GM21528 (cell line): ENCODE data around the gene APBA1.

Experiments used
- ATAC-seq: cut with Tn5 transposase; IDR thresholded peaks from one replicate; pipeline ENCODE4 v1.9.1; 2021; ENCODE audit warnings: mild to moderate bottlenecking, moderate library complexity; ENCODE audit not compliant: unreplicated experiment, low FRiP score

The APBA1 gene

DNA sequence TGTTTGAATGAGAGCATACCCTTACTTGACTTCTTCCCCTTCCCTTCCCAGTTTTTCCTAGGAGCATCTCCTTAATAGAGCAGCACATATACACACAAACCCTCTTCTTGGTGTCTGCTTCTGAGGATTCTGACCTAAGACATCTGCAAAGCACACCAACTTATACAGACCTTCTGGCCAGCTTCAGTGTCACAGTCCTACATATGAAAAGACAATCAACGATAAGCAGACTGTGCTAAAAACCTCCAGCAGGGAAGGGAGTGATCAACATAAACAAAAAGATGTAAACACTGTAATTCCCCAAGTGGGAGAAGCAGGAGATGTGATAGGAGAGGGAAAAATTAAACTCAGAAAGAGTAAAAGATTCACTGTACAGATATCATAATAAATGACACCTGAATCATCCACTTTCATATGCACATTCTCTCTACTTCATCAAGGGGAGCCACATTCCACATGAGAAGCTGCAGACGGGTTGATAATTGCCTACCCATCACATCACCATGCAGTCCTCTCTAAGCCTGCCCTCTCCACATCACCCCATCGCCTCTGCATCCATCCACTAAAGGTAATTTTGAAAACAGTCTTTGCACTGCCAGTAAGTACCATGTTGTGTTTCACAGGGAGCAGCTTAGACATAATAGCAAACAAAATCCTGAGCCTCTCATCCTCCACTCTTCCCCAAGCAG, 13.0 kb downstream of the APBA1 start:
- no peak for ATAC-seq

DNA sequence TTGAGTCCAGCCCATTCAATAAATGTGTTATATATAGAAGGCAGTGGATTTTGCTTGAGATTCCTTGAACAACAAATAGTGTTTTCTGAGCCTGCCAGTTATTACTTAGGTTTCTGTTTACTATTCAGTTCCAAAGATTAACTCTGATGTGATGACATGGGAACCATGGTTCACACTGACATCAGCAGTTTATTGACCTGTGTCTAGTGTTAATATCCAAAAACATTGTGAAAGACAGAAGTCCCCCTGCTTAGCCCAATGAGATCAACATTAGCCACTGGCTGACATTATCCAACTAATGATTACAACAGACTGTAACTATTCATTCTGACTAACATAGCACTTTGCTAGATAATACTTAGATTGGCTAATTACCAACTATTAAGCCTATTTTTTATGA, 14.9 kb downstream of the APBA1 start:
- ATAC-seq: no peak

DNA sequence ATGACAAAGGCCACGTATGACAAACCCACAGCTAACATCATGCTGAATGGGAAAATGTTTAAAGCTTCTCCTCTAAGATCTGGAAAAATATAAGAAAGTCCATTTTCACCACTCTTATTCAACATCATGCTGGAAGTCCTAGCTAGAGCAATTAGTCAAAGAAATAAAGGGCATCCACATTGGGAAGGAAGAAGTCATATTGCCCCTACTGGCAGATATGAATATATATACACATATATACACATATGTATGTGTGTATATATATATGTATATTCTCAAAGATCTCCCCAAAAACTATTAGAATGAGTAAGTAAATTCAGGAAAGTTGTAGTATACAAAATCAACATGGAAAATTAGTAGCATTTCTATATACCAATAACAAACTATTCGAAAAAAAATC, 17.1 kb downstream of the APBA1 start:
- no peak for ATAC-seq

DNA sequence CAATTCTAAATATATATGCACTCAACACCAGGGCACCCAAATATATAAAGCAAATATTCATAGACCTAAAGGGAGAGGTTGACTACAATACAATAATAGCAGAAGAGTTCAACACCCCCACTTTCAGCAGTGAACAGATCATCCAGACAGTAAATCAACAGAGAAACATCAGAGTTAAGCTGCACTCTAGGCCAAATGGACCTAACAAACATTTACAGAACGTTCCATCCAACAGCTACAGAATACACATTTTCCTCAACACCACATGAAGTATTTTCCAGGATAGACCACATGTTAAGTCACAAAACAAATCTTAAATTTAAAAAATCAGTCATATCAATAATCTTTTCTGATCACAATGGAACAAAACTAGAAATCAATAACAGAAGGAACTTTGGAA, 18.9 kb downstream of the APBA1 start:
- ATAC-seq: no peak

DNA sequence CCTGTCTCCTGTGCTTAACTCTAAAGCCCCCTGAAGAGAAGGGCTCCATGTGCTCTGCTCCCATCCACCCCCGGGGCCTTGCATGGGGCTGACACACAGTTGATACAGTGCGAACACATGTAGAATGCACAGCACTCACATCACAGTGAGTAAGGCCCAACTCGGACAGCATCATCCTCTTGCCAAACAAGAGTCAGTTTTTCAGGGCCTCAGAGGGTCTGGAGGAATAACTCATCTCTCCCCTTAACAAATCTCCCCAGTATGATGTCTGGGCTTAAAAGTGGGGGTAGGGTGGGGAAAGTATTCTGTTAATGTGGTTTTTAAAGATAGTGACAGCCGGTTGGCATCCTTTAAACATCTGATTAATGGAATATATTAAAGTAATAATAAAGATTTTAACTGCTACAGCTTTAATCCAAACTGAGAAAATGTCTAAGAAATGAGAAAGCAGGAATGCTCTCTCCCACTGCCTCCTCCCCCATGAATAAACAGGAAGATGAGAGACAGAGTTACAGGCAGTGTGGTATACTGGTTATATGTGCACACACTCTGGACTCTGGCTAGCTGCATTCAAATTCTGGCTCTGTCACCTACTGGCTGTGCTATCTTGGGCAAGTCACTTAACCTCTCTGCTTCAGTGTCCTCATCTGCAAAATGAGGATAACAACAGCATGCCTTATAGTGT, 22.5 kb downstream of the APBA1 start:
- ATAC-seq: no peak

DNA sequence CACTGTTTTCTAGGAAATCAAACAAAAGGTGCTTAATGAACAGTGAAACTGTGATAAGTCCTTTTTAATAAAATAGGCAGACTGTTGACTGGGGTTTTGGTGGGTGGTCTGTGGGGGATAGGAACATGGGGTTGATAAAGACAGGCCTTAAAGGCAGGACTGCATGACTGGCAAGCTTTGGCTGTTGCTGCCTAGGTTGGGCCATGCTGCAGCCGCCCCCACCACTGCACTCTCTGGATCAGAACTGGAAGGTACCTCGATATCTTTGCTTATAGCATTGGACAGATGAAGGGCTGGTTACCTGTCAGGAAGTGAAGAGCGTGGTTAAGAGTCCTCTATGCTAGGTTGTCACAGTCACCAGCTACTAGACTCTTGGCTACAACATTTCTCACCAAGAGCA, 24.4 kb downstream of the APBA1 start:
- ATAC-seq: no peak

DNA sequence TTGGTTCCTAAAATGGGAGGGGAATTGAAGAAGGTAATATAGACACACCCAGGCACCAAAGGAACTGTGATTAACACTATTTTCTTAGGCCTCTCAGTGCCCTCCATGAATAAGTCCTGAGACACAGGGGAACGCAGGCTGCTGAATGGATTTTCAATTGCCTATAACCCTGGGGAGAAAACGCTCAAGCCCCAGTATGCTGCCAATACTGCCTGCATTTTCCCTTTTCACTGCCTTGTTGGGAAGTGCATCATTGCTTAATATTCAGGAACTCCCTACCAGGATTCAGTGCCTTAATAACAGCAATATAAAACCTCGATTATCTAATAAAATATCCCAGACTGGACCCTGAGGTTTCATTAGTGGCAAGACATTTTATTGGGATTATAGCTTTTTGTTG, 25.4 kb downstream of the APBA1 start:
- no peak for ATAC-seq

DNA sequence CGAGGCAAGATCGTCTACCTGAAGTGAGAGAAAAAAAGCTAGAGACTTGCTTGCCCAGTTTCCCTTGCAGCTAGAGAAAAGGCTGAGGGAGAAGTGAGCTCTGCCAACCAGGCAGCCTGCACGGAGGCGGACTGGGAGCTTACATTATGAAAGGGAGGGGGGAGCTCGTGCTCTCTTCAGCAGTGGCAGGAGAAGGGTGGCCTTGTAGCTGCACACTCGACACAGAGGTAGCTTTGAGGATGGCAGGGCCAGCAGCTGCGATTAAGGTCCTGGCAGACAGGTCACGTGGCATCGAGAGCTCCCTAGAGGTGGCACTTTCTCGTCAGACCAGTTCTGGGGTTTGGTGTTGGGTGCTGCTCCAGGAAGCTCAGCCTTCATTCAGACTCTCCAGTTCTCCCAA, 26.7 kb downstream of the APBA1 start:
- no peak for ATAC-seq

DNA sequence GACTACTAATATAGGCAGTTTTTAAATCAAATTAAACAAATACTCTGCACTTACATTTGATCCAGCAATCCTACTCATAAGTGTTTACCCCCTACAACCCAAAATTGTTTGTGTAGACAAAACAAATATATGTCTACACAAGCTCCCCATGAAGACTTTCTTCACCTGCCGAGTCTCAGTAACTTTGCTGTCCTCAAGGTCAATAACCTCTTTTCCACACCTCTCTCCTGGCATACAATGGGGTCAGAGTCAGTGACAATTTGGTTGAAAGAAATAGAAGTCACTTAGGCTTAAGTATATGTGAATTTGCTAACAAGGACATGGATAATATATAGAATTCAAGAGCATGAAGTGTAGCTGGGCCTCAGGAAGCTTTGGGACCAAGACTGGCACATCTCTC, 29.1 kb downstream of the APBA1 start:
- no peak for ATAC-seq

DNA sequence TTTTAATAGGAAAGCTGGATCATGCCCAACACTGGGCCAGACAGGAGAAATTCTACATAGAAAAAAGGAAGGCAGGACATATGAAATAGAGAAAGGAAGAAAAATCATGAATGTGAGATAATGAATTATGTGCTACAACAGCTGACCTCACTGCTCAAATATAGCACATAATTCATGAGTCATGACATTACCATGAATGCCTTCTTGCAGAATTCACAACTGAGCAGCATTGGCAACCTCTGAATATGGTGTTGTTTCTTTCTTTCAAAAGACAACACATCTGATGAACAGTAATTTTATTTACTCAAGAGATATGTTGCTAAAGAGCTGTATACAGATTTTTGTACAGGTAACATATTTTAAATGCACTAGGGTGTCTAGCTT, 34.4 kb downstream of the APBA1 start:
- ATAC-seq: no peak

DNA sequence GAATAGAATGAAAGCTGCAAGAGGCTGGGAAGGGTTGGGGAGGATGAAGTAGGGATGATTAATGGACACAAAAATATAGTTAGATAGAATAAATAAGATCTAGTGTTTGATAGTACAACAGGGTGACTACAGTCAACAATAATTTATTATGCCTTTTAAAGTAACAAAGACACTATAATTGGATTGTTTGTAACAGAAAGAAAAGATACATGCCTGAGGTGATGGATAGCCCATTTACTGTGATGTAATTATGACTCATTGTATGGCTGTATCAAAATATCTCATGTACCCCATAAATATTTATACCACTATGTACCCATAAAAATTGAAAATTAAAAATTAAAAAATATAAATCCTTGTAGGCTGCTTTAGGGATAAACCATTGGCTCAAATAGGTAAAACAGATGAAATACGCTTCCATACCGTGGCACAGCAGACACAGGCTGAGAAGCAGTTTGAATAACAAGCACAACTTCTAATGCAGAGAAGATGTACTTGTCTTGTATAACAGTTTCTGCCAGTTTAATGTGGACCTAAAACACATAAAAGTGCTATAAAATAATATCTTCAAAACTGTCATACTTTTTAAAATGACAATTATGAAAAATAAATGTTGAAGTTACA, 34.9 kb downstream of the APBA1 start:
- ATAC-seq: no peak

DNA sequence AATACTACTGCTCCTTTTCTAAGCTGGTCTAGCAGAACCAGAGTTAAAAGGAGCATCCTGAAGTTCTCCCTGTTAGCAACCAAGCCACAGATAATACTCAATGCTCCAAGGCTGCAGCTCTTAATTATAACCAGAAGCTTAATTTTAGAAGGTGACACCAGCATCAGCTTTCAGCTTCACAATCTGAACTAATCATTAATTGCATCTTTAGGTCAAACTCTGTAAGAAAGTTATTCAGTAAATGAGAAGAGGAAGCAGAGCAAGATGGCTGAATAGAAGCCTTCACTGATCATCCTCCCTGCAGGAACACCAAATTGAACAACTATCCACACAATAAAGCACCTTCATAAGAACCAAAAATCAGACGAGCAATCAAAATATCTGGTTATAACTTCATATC, 38.5 kb downstream of the APBA1 start:
- ATAC-seq: no peak

DNA sequence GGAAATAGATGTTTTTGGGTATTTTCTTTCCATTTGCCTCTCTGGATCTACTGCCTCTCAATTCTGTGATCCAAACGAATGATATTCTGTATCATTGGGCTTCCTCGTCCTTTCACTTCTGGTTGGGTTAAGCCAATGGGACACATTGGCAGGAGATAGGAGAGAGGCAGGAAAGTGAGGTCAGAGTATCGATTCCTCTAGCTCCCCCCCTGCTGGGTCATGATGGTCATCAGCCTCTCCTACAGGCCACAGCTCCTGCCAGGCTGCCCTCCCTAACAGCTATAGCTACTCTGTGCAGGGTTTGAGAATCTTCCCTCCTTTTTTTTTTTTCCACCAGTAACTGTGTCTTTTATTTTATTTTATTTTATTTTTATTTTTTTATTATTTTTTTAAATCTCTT, 39.4 kb downstream of the APBA1 start:
- ATAC-seq: no peak

DNA sequence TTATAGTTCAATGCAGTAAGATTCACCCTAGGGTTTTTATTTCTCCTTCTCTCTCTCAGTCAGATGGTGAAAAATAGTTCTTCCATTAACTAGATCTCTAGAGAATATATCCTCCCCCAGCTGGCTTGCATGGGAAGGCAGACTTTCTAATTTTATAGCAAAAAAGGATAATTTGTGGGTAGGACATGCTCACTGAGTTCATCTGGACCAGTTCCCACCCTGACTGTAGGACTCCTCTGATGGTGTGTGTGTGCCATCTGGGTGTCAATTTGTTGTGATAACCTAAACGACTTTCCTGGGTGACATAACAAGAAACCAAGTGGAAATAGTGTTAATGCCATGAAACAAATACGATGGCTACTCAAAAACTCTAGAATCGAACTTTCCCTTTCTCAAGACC, 44.9 kb downstream of the APBA1 start:
- no peak for ATAC-seq

DNA sequence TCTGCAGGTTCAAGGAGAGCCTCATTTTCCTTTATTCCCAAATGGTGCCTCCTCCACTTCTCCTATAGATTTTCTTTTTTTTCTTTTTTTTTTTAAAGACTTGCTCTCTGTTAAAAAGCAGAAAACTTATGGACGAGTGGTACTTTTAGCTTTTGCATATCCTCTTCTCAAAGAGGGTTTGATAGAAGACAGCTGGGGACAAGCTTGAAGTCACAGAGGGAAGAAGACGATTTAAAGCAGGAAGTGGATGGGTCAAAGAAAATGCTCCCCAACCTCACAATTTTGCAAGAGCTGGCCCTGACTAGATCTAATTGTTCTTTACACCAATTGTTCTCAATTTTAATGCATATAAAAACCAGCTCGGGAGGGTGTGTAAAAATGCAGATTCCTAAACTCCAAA, 48.9 kb downstream of the APBA1 start:
- no peak for ATAC-seq

DNA sequence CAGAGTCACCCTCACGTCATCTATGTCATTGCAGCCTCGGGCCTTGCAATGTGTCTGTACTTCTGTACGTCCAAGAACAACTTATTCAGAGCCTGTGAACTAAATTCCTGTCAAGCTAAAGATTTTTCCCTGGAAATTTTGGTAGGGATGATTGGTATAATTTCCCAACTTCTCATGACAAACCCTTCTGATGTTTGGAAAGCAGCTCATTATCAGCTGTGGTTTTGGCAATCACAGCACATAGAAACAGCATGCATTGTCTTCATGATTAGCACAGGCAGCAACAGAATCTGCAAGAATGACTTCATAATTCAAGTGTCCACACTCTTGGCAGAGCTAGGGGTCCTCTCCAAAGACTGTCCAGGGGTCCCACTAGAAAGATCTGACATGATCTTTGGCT, 49.5 kb downstream of the APBA1 start:
- no peak for ATAC-seq

DNA sequence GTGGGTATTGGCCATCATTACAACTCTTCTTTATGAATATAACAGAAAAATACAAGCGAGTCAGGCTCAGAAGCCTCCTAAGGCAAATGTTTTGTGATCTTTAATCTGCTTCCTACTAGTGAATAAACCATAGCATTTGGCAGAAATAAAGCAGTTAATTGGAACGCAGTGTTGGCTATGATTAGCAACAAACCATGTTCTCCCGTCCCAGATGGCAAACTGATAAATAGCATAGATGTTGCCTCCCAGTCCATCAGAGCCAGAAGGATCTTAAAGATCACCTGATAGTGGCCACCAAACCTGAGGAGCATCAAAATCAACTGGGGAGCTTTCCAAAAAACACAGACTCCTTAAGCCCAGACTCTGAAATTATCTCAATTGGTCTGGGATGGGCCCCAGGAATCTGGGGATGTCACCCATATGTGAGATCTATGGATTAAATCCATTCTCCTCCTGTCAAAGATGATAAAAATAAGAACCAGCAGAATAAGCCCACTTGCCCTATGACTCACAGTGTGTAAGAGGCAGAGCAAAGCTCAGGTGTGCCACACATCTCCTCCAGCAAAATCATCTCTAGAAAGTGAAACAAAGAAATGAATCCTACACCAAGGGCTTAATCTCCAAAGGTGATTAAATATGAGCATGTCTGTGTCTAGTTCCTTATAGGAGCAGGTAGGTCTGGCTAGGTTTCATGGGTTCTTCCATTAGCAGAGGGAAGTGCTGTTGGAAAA, 50.3 kb downstream of the APBA1 start:
- ATAC-seq: no peak

DNA sequence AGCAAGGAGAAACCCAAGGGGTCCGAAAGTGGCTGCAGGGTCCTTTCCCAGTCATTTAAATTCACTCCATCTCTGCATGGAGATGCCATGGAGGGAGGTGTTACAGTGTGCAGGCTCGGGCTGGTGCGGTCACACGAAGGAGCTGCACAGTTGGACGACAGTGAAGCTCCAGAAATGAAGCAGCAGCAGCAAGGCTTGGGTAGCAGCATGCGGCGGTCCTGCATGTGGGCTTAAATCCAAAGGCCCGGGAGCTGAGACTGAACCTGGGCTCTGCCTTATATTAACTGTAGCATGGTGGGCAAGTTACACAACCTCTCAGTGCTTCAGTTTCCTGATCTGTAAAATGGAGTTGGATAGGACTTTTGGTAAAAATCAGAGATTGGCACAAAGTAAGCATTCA, 51.4 kb downstream of the APBA1 start:
- ATAC-seq: no peak

DNA sequence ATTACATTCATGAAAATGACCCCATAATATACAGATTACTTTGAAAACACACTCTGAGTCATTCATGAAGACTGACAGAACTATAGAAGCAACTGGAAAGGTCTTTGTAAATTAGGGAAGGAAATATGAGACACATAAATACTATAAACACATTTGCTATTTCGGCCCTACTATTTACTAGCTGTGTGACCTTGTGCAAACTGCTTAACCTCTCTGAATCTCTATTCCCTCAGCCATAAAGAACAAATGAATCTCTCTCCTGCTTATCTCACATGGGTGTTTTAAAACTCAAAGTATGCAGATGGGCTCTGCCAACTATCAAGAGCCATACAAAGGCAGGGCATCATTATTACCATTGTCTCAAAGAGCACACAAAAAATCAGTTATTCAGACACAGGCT, 52.9 kb downstream of the APBA1 start:
- no peak for ATAC-seq

DNA sequence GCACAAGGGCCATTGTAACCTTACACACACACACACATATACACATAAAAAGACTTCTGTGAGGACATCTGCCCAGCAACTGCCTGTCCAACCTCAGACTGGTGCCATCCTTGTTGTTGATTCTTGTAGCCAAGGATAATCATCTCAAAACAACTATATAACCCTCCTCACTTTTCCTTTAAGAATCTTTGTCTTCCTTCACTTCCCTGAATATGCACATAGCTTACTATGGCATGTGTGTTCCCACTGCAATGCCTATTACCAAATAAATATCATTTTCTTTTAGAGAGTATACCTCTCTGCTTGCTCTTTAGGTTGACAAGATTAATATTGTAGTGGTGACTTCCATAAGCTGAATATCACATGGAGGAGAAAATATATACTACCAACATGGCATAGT, 55.2 kb downstream of the APBA1 start:
- ATAC-seq: no peak

DNA sequence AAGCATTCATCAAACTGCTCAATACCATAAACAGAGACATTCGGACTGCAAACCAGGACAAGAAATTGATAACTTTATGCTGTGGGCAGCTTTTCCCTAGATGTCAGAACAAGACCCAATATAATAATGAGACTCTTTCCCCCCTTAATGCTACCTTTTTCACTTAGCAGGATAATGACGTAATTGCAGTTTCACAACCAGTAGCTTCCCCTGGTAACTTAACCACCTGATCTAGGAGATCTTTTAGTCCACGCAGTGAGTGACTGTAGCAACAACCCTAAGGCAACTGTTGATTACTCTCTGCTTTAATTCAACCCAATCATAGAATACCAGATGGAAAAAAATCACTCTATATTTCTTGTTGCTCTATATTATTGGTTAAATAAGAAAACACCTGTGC, 56.3 kb downstream of the APBA1 start:
- ATAC-seq: no peak

DNA sequence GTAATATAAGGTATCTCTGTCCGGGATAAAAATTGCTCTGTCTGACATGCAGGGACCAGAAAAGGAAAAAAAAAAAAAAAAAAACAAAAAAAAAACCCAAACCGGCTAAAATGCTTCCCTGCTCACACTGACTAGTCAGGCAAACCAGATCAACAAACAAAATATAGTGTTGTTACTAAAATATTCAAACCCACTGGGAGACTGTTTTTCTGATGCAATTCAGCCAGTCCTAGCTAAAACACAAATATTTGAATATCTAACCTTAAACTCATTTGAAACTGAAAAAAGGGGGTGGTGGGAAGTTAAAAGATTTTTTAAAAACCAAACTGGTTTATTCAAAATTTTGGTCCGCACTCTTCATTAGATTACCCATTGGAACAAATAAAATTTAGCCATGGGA, 61.0 kb downstream of the APBA1 start:
- ATAC-seq: no peak
